Ovary (tissue), 9 donors: Measurements from ENCODE around the gene CCDC167. TPM values are rescaled to one million over a fixed set of nuclear protein-coding genes. Genes with fewer than 3 reads are reported as not detected.

Experiments
- DNase-seq, 5 donors: peaks; one replicate each; pipeline ENCODE4 v3.0.0-alpha.2; 2019 to 2020
- H3K27ac ChIP-seq, 2 donors: fragments of 200-600 bp; one replicate each; pipeline versions ENCODE4 v1.5.1 to v1.8.0; 2019 to 2022
- H3K27me3 ChIP-seq: fragments of 200-600 bp; one replicate; pipeline ENCODE4 v1.8.0; 2022
- H3K36me3 ChIP-seq: fragments of 200-600 bp; sonication (generic); one replicate; pipeline ENCODE4 v1.5.1; 2019
- H3K4me1 ChIP-seq: one replicate; pipeline ENCODE4 v1.8.1; 2013; ENCODE audit warnings: mild to moderate bottlenecking, moderate library complexity; ENCODE audit not compliant: insufficient read depth
- H3K4me3 ChIP-seq: fragments of 200-600 bp; sonication (generic); one replicate; pipeline ENCODE4 v1.5.1; 2017
- H3K9me3 ChIP-seq, 2 donors: fragments of 200-600 bp in 1 of 2; sonication (generic) in 1 of 2; one replicate each; pipeline versions ENCODE4 v1.5.1 to v1.8.1; 2013 to 2019; ENCODE audit warnings: mild to moderate bottlenecking in 1 of 2, moderate library complexity in 1 of 2
- CTCF ChIP-seq, 3 donors: fragments of 450-650 bp in 2 of 3; fragments of 200-600 bp in 1 of 3; IDR thresholded peaks; one replicate each; pipeline versions ENCODE4 v1.5.1 to v1.8.0; 2016 to 2022; ENCODE audit warnings: antibody characterized with exemption in 3 of 3, mild to moderate bottlenecking in 1 of 3
- EP300 ChIP-seq: sonication (generic); formaldehyde crosslinking; IDR thresholded peaks from one replicate; pipeline ENCODE4 v1.6.1; 2017; ENCODE audit warnings: antibody characterized with exemption
- POLR2A ChIP-seq: fragments of 450-650 bp; IDR thresholded peaks from one replicate; pipeline ENCODE4 v1.6.1; 2017; ENCODE audit warnings: antibody characterized with exemption, mild to moderate bottlenecking, moderate library complexity
- WGBS, 3 donors: extraction: QIAGEN DNeasy Blood & Tissue Kit in 1 of 3; methylation state at CpG; one replicate each; pipeline versions ENCODE4 v1.1.5 to v1.1.7; 2013 to 2017; 5-methylcytosine and 5-hydroxymethylcytosine counted together
- intact Hi-C, 4 donors: fragments of 100-400 bp; cut with DNase I; formaldehyde crosslinking; loops; one replicate each; pipeline versions ENCODE4 v1.11.0 to v1.15.1; 2022 to 2023
- polyA plus RNA-seq, 2 donors: library from polyadenylated mRNA; stranded (reverse); fragments of 200-250 nt in 1 of 2; fragments of 350-450 nt in 1 of 2; fragmentation: Illumina TruSeq in 1 of 2; extraction: RNeasy Lipid Tissue Mini Kit (QIAGEN cat#74804) in 1 of 2; gene quantifications; one replicate each; pipeline ENCODE4 v1.2.3, GENCODE V29; 2013 to 2014
- total RNA-seq, 7 donors: library from RNA; depleted of rRNA in 2 of 7; stranded (reverse); fragments of >200 nt in 2 of 7; fragmentation: NEBNext Ultra II Directional in 3 of 7; extraction: Animal tissue kit (Norgen Biotek cat#: 25700) in 3 of 7; gene quantifications; one replicate each; pipeline versions ENCODE4 v1.1.0 to v1.2.4, GENCODE V29; 2016 to 2023
- donor health status: DM: no; HTN: no; CAD: no; lungs with moderate emphysema.
- donor health status: DM: no; HTN: no; CAD: no.
- donor health status: Bipolar disorder and iron deficiency.
- donor health status: DM: yes; HTN: yes; CAD: no.
- donor health status: DM: no; HTN: no; CAD: no.
- donor health status: DM: yes; HTN: yes; CAD: no.

The CCDC167 gene
- total and polyA plus RNA-seq, 9 donors, result 4.4 to 21.9 (median 9.0) TPM

GRCh38 chr6:37537548-37537947 lies 37.9 kb upstream of the CCDC167 start:
- no peak for TF ChIP-seq POLR2A
- Histone ChIP-seq H3K27me3 (no peaks in the 10 kb centered on the region), H3K4me1 (peaks cover 3% of the 10 kb centered on the region), H3K9me3 (no peaks in the 10 kb centered on the region), H3K27ac (no peak overlapping the region), H3K4me3 (no peak overlapping the region), H3K36me3 (no peaks in the 10 kb centered on the region)
- DNase-seq, result no peak
- WGBS, 3 donors, result 49 to 73% (median 71%) methylated on average over 5 of the region's 5 CpGs
- intact Hi-C loops, result no loop called here

GRCh38 chr6:37536491-37537190 lies 36.9 kb upstream of the CCDC167 start:
- Histone ChIP-seq H3K9me3 (no peaks in the 10 kb centered on the region), H3K27me3 (no peaks in the 10 kb centered on the region), H3K4me3 (peak overlapping the region; percentile 3), H3K27ac (no peak overlapping the region), H3K36me3 (no peaks in the 10 kb centered on the region), H3K4me1 (peaks cover 3% of the 10 kb centered on the region)
- intact Hi-C loops, result no loop called here
- WGBS, 3 donors, result 32 to 42% (median 41%) methylated on average over 33 to 37 of the region's 37 CpGs
- TF ChIP-seq EP300, result no peak
- TF ChIP-seq CTCF (IDR thresholded peaks at IDR 0.05), result no peak
- no peak for TF ChIP-seq POLR2A
- DNase-seq, result no peak

- no peaks in the 10 kb centered on the region for H3K27me3 ChIP-seq
These were observed 36.2 kb upstream of the CCDC167 start for GRCh38 chr6:37535759-37536490.

GRCh38 chr6:37535428-37535758 lies 35.7 kb upstream of the CCDC167 start:
- Histone ChIP-seq H3K9me3 (no peaks in the 10 kb centered on the region), H3K27ac (no peak overlapping the region), H3K27me3 (no peaks in the 10 kb centered on the region), H3K4me1 (peaks cover 3% of the 10 kb centered on the region), H3K36me3 (no peaks in the 10 kb centered on the region), H3K4me3 (no peak overlapping the region)
- 10 to 23% (median 14%) methylated on average over 5 of the region's 5 CpGs for WGBS, 3 donors
- intact Hi-C loops, result no loop called here
- no peak for TF ChIP-seq EP300
- no peak for TF ChIP-seq CTCF (IDR thresholded peaks at IDR 0.05)
- TF ChIP-seq POLR2A, result no peak
- DNase-seq, result no peak

More at GRCh38 chr6:37535759-37536490, 36.2 kb upstream of the CCDC167 start:
- no peak for TF ChIP-seq POLR2A
- TF ChIP-seq CTCF (IDR thresholded peaks at IDR 0.05), result no peak
- no peak for TF ChIP-seq EP300
- intact Hi-C loops, result no loop called here
- no peak for DNase-seq
- Histone ChIP-seq H3K27ac (no peak overlapping the region), H3K9me3 (no peaks in the 10 kb centered on the region), H3K36me3 (no peaks in the 10 kb centered on the region), H3K4me3 (peak overlapping the region; percentile 3), H3K4me1 (peaks cover 3% of the 10 kb centered on the region)
- 0 to 2% (median 1%) methylated on average over 55 to 56 of the region's 56 CpGs for WGBS, 3 donors

- no peak overlapping the region for H3K27ac ChIP-seq
- no peaks in the 10 kb centered on the region for H3K27me3 ChIP-seq
- 52 to 66% (median 63%) methylated on average over 2 of the region's 2 CpGs for WGBS, 3 donors
- H3K4me3 ChIP-seq, result no peak overlapping the region
- TF ChIP-seq POLR2A (no peak), CTCF (IDR thresholded peaks at IDR 0.05) (no peak), EP300 (no peak)
- peaks cover 3% of the 10 kb centered on the region for H3K4me1 ChIP-seq
- no peaks in the 10 kb centered on the region for H3K36me3 ChIP-seq
- no peak for DNase-seq
- no peaks in the 10 kb centered on the region for H3K9me3 ChIP-seq
- intact Hi-C loops, result loop anchor here in 1 of 4 donors (5.0 kb wide), 1 partner anchor 1778 kb away; no protein-coding TSS in a partner anchor
These were observed 35.2 kb upstream of the CCDC167 start for GRCh38 chr6:37534893-37535292.
